Activated naive CD4-positive, alpha-beta T cell treated with anti-CD3 and anti-CD28 coated beads for 36 hours (primary cell): ENCODE measurements around the gene COL4A2. TPM values are rescaled to one million over a fixed set of nuclear protein-coding genes. Genes with fewer than 3 reads are reported as not detected.

Source experiments
- CTCF ChIA-PET: fragments of 350-600 bp; sonication (Branson Sonifier 250); formaldehyde crosslinking; loops from one replicate; lab custom pipeline; 2021; ENCODE audit warnings: antibody characterized with exemption; lab: Charles Lee
- DNase-seq: peaks from one replicate; pipeline ENCODE4 v3.0.0-alpha.2; 2020
- H3K27ac Mint-ChIP-seq: one replicate; pipeline ENCODE4 v1.8.0; 2021; ENCODE audit warnings: mild to moderate bottlenecking, mixed read lengths
- H3K27me3 Mint-ChIP-seq: one replicate; pipeline ENCODE4 v1.8.0; 2021; ENCODE audit warnings: low read depth, mixed read lengths
- H3K36me3 Mint-ChIP-seq: one replicate; pipeline ENCODE4 v1.8.0; 2021; ENCODE audit warnings: low read depth, mixed read lengths
- H3K4me1 Mint-ChIP-seq: one replicate; pipeline ENCODE4 v1.8.0; 2021; ENCODE audit warnings: low read depth, mixed read lengths
- H3K4me3 Mint-ChIP-seq: one replicate; pipeline ENCODE4 v1.8.0; 2021; ENCODE audit warnings: mild to moderate bottlenecking, moderate library complexity, mixed read lengths
- H3K9me3 Mint-ChIP-seq: one replicate; pipeline ENCODE4 v1.8.0; 2021; ENCODE audit warnings: mixed read lengths
- intact Hi-C: fragments of 100-400 bp; cut with micrococcal nuclease; formaldehyde crosslinking; loops from one replicate; pipeline ENCODE4 v1.15.1; 2023
- total RNA-seq, 2 experiments: library from RNA; stranded (reverse); gene quantifications; one replicate each; pipeline ENCODE4 v1.2.3, GENCODE V29; 2021

COL4A2 gene
- total RNA-seq, 2 experiments from 2014 or later = not detected

- intact Hi-C loops = no loop called here
- Mint-ChIP-seq H3K4me3 (no peak overlapping the region), H3K36me3 (no peaks in the 10 kb centered on the region), H3K27me3 (peaks cover 16% of the 10 kb centered on the region), H3K9me3 (no peaks in the 10 kb centered on the region), H3K4me1 (peaks cover 5% of the 10 kb centered on the region), H3K27ac (no peak overlapping the region)
- CTCF ChIA-PET = no interaction called here
- DNase-seq = no peak
Measured at GRCh38 chr13:110334256-110334655, 27.2 kb downstream of the COL4A2 start.

- H3K27ac Mint-ChIP-seq = peak overlapping the region; percentile 4
- H3K4me1 Mint-ChIP-seq = peaks cover 12% of the 10 kb centered on the region
- DNase-seq = no peak
- no peaks in the 10 kb centered on the region for H3K36me3 Mint-ChIP-seq
- H3K4me3 Mint-ChIP-seq = no peak overlapping the region
- H3K9me3 Mint-ChIP-seq = no peaks in the 10 kb centered on the region
- CTCF ChIA-PET = no interaction called here
- intact Hi-C loops = no loop called here
- H3K27me3 Mint-ChIP-seq = peaks cover 12% of the 10 kb centered on the region
Measured at GRCh38 chr13:110334841-110335490, 27.9 kb downstream of the COL4A2 start.

DNA sequence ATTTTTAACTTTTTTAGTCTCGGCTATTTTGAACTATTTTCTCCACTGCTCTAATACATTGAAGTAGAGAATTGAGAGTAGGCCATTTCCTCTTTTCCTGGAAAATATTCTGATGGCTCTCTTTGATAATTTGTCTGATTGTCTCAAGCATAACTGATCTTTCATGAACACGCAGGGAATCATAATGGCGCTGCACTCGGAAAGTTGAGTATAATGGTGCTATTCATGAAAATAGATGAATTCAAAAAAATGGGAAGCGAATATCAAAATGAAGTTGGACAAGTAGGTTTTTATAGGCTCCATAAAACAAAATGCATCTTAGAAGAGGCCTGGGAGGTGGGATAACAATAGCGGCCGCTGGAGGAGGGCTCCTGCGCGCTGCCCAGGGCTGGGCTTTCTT, 29.0 kb downstream of the COL4A2 start:
- Mint-ChIP-seq H3K4me3 (no peak overlapping the region), H3K27ac (no peak overlapping the region), H3K9me3 (no peaks in the 10 kb centered on the region), H3K27me3 (peaks cover 13% of the 10 kb centered on the region), H3K36me3 (no peaks in the 10 kb centered on the region), H3K4me1 (peaks cover 23% of the 10 kb centered on the region)
- CTCF ChIA-PET = no interaction called here
- intact Hi-C loops = no loop called here
- DNase-seq = no peak

DNA sequence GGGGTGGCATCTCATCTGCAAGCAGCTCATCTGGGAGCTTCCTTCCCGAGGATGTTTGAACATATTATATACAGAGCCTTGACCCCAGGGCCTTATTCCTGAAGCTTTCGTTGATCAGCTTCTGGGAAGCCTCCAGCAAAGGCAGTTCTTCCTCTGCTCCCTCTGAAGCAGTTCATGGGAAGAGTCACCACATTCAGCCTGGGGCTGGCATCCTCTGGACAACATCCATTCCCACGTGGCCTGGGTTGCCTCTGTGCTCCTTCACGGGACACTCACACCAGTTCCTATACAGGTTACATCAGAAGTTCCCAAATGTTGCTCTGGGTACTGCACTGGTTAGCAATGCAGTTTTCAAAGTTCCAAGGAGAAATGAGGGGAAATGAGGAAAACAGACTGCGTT, 29.6 kb downstream of the COL4A2 start:
- H3K4me1 Mint-ChIP-seq = peaks cover 29% of the 10 kb centered on the region
- H3K9me3 Mint-ChIP-seq = no peaks in the 10 kb centered on the region
- H3K36me3 Mint-ChIP-seq = no peaks in the 10 kb centered on the region
- CTCF ChIA-PET = no interaction called here
- intact Hi-C loops = no loop called here
- DNase-seq = no peak
- peaks cover 16% of the 10 kb centered on the region for H3K27me3 Mint-ChIP-seq
- H3K4me3 Mint-ChIP-seq = no peak overlapping the region
- H3K27ac Mint-ChIP-seq = no peak overlapping the region

DNA sequence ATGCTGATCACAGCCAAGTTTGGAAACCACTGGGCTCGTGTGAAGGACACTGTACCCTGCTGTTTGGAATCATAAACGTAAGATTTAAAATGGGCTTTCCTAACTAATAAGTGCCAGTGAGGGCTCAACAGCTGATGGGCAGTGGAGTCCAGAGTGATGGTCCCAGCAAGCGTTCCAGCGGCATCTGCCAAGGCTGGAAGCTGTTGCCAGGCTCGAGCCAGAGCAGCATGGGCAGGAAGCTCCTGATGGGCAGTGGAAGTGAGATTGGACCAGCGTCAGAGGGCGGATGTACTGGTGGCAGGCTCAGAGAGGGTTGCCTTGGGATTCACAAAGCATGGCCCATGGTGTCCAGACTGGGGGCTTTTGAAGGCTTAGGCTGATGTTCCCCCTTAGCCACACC, 30.2 kb downstream of the COL4A2 start:
- H3K4me1 Mint-ChIP-seq = peaks cover 32% of the 10 kb centered on the region
- no peak for DNase-seq
- no peak overlapping the region for H3K4me3 Mint-ChIP-seq
- peaks cover 19% of the 10 kb centered on the region for H3K27me3 Mint-ChIP-seq
- no peak overlapping the region for H3K27ac Mint-ChIP-seq
- H3K36me3 Mint-ChIP-seq = no peaks in the 10 kb centered on the region
- H3K9me3 Mint-ChIP-seq = no peaks in the 10 kb centered on the region
- CTCF ChIA-PET = no interaction called here
- intact Hi-C loops = no loop called here

DNA sequence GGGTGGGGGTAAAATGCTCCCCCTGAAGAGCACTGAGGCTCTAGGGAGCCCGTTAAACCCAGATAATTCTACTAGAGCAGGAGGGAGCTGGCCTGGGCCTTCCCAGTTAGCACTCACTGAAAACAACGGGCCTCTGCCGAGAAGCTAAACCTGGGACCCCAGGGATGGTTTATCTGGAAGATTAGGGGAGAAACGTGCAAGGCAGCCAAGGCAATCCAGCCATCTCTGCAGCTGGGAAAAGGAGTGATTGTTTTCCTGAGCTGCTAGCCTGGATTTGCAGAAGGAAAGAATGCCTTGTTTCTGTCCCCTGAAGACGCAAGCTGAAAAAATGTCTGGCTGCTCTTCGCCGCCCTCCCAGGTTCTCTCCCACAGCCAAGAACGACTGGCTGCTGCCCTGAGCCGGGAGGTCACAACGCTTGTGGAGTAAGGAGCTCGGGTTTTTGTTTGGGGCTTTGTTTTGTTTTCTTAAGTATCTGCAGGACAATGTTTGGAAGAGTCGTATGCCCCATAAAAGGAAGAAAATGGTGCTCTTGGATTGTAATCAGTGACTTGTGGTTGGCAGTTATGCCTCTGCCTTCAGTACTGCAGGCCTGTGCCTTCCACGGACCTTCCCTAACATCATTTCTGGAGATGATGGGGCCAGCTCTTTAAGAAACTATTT, 31.5 kb downstream of the COL4A2 start:
- H3K4me1 Mint-ChIP-seq = peaks cover 32% of the 10 kb centered on the region
- peak overlapping the region; percentile 16 for H3K27ac Mint-ChIP-seq
- H3K36me3 Mint-ChIP-seq = no peaks in the 10 kb centered on the region
- H3K27me3 Mint-ChIP-seq = peaks cover 14% of the 10 kb centered on the region
- intact Hi-C loops = no loop called here
- no peak for DNase-seq
- CTCF ChIA-PET = interaction anchor here (0.6 kb wide), 1 partner anchor 9 kb away, joined by 3 read pairs; no protein-coding TSS in a partner anchor
- no peak overlapping the region for H3K4me3 Mint-ChIP-seq
- H3K9me3 Mint-ChIP-seq = no peaks in the 10 kb centered on the region

DNA sequence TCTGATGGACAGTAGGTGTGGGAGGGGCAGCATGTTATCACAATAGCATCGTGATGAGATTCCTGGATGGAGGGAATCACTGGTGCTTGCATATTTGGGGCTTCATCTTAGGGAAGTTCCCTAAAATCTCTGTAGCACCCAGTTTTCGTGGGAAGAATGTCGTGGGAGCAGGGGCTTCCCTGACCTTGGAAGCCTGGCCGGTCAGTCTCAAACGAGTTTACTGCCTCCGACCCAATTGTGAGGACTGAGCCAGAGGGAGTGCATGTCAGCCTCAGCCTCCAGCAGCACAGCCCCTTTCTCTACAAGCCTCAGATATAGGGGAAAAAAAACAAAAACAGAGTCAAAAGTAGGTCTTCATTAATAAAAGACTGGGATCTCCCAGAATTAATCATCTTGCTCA, 32.2 kb downstream of the COL4A2 start:
- Mint-ChIP-seq H3K27me3 (peaks cover 14% of the 10 kb centered on the region), H3K36me3 (no peaks in the 10 kb centered on the region), H3K4me1 (peaks cover 32% of the 10 kb centered on the region), H3K9me3 (no peaks in the 10 kb centered on the region), H3K4me3 (no peak overlapping the region), H3K27ac (peak overlapping the region; percentile 16)
- intact Hi-C loops = no loop called here
- CTCF ChIA-PET = interaction anchor here (0.6 kb wide), 1 partner anchor 9 kb away, joined by 3 read pairs; no protein-coding TSS in a partner anchor
- DNase-seq = no peak

DNA sequence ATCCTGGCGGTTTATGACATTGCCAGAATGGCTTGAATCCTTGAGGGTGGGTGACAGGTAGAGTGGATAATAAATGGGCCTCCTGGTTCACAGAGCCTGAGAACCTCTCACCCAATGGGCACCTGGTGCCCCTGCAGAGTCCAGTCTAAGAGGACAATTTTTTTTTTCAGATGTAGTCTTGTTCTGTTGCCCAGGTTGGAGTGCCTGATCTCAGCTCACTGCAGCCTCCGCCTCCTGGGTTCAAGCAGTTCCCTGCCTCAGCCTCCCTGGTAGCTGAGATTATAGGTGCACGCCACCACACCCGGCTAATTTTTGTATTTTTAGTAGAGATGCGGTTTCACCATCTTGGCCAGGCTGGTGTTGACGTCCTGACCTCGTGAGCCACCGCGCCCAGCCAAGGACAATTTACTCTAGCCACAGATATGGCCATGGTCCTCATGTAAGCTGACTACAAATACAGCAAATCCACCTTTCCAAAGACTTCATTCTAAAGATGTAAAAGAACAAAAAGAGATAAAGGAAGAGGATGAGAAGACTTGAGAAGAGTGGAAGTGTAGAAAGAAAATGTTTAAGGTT, 33.0 kb downstream of the COL4A2 start:
- Mint-ChIP-seq H3K4me3 (no peak overlapping the region), H3K36me3 (no peaks in the 10 kb centered on the region), H3K27ac (peak overlapping the region; percentile 68), H3K9me3 (no peaks in the 10 kb centered on the region), H3K4me1 (peaks cover 32% of the 10 kb centered on the region), H3K27me3 (peaks cover 14% of the 10 kb centered on the region)
- CTCF ChIA-PET = interaction anchor here (0.6 kb wide), 1 partner anchor 1445 kb away, joined by 3 read pairs; no protein-coding TSS in a partner anchor
- intact Hi-C loops = loop anchor here (2.0 to 5.0 kb wide), 3 partner anchors 375 to 625 kb away; partner anchors contain the start of gene IRS2
- DNase-seq = no peak

- intact Hi-C loops = loop anchor here (1.0 to 5.0 kb wide), 6 partner anchors 21 to 624 kb away; partner anchors contain the start of gene IRS2
- peaks cover 32% of the 10 kb centered on the region for H3K4me1 Mint-ChIP-seq
- DNase-seq = peak; percentile 93
- no peaks in the 10 kb centered on the region for H3K36me3 Mint-ChIP-seq
- H3K4me3 Mint-ChIP-seq = peak overlapping the region; percentile 23
- peaks cover 14% of the 10 kb centered on the region for H3K27me3 Mint-ChIP-seq
- CTCF ChIA-PET = interaction anchor here (0.6 kb wide), 1 partner anchor 1446 kb away, joined by 3 read pairs; no protein-coding TSS in a partner anchor
- H3K27ac Mint-ChIP-seq = peak overlapping the region; percentile 68
- H3K9me3 Mint-ChIP-seq = no peaks in the 10 kb centered on the region
Measured at GRCh38 chr13:110340812-110341444, 33.8 kb downstream of the COL4A2 start.

GRCh38 chr13:110341445-110342244, 34.6 kb downstream of the COL4A2 start:
- H3K27ac Mint-ChIP-seq = peak overlapping the region; percentile 68
- CTCF ChIA-PET = interaction anchor here (1.2 kb wide), 1 partner anchor 18 kb away, joined by 4 read pairs; no protein-coding TSS in a partner anchor

DNA sequence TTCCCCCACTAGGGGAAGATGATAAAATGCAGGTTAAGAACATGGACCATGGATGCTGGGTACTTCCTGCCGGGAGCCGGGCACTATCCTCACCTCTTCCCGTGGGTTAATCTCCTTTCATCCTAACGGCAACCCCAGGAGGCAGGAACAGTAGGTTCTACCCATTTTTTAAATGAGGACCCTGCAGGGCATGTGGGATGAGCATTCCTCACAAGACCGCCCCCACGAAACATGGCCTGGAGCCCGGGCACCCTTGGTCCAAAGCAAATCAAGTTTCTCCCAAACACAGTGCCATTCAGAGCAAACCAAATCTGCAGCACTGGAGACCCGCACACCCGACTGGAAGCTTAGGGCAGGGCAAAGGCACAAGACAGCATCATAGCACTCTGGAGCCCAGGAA, 35.4 kb downstream of the COL4A2 start:
- H3K9me3 Mint-ChIP-seq = no peaks in the 10 kb centered on the region
- CTCF ChIA-PET = interaction anchor here (1.2 kb wide), 1 partner anchor 19 kb away, joined by 4 read pairs; no protein-coding TSS in a partner anchor
- peaks cover 14% of the 10 kb centered on the region for H3K27me3 Mint-ChIP-seq
- H3K4me3 Mint-ChIP-seq = no peak overlapping the region
- intact Hi-C loops = loop anchor here (5.0 kb wide), 1 partner anchor 555 kb away; the partner anchor contains the start of gene IRS2
- H3K27ac Mint-ChIP-seq = no peak overlapping the region
- H3K36me3 Mint-ChIP-seq = no peaks in the 10 kb centered on the region
- peaks cover 32% of the 10 kb centered on the region for H3K4me1 Mint-ChIP-seq
- no peak for DNase-seq

More at GRCh38 chr13:110341445-110342244, 34.6 kb downstream of the COL4A2 start:
- H3K4me3 Mint-ChIP-seq = no peak overlapping the region
- H3K36me3 Mint-ChIP-seq = no peaks in the 10 kb centered on the region
- intact Hi-C loops = loop anchor here (1.0 to 5.0 kb wide), 6 partner anchors 21 to 623 kb away; partner anchors contain the start of gene IRS2
- DNase-seq = no peak
- H3K27me3 Mint-ChIP-seq = peaks cover 14% of the 10 kb centered on the region
- peaks cover 32% of the 10 kb centered on the region for H3K4me1 Mint-ChIP-seq
- H3K9me3 Mint-ChIP-seq = no peaks in the 10 kb centered on the region
